Left cardiac atrium (tissue), 4 donors: ENCODE results near the gene TNP2. TPM values are rescaled to one million over a fixed set of nuclear protein-coding genes. Genes with fewer than 3 reads are reported as not detected.

Experiments
- ATAC-seq, 2 donors: fragments of 200-7000 bp; cut with Tn5 transposase; one replicate each; pipeline ENCODE4 v1.9.1; 2020; ENCODE audit warnings: mild to moderate bottlenecking in 2 of 2, moderate library complexity in 2 of 2
- DNase-seq: peaks from one replicate; pipeline ENCODE4 v3.0.0-alpha.2; 2020
- intact Hi-C, 2 donors: fragments of 100-400 bp; cut with DNase I; formaldehyde crosslinking; loops; one replicate each; pipeline versions ENCODE4 v1.14.1 to v1.15.1; 2022 to 2023
- long read RNA-seq: library from polyadenylated mRNA; unstranded; transcript quantifications from one replicate; pipeline ENCODE4 v2.0.0, GENCODE V29; 2021
- total RNA-seq, 2 donors: library from RNA; stranded (reverse); fragmentation: NEBNext Ultra II Directional; extraction: Animal tissue kit (Norgen Biotek cat#: 25700); gene quantifications; one replicate each; pipeline ENCODE4 v1.2.1, GENCODE V29; 2021
- donor health status: DM: no; HTN: yes; CAD: no.
- donor health status: DM: no; HTN: yes; CAD: no; lungs with severe emphysema.
- donor health status: DM: yes; HTN: yes; CAD: no.
- donor health status: Dilated cardiomyopathy.

TNP2 gene
- not detected for total RNA-seq
- long read RNA-seq = 0 reads

DNA sequence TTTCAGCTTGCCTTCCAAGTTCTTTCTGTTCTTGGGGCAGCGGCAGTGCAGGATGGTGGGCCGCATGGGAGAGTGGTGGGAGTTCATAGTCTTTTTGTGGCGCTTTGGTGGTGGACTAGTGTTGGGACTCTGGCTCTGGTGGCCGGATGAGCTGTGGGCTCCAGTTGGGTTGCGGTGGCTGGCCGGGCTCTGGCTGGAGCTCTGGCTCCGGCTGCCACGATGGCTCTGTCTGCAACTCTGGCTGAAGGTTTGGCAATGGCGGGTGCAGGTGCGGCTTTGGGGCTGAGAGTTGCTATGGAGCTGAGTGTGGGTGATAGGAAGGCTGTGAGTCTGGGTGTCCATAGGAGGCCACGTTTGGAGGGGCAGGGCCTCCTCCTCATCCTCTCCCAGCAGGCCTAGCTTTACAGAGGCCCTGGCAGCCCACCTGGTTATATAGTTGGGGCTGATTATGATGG, at the start of gene TNP2:
TNP2 (minus strand) TSS at position 405 of the 455 bp plus-strand sequence; CDS start at position 342, 63 bp downstream.
- no peak for ATAC-seq
- no peak for DNase-seq
- intact Hi-C loops = no loop called here

DNA sequence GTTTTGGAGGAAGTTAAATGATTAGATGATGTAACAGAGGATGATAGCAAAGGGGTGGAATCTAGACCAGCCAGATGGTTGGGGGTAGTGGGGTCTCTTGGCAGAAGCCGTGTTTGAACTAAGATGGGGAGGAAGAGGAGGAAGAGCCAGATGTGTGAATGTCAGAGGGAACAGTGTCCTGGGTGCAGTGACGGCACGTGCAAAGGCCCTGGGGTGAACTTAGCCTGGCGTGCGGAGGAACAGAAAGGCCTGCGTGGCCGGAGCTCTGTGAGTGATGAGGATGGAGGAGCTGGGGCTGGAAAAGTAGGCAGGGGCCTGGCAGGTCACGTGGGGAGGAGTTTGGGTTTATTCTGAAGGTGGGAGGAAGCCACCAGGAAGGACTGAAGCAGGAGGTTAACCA, 49.7 kb upstream of the TNP2 start:
- ATAC-seq (no peak), DNase-seq (no peak)
- intact Hi-C loops = no loop called here

DNA sequence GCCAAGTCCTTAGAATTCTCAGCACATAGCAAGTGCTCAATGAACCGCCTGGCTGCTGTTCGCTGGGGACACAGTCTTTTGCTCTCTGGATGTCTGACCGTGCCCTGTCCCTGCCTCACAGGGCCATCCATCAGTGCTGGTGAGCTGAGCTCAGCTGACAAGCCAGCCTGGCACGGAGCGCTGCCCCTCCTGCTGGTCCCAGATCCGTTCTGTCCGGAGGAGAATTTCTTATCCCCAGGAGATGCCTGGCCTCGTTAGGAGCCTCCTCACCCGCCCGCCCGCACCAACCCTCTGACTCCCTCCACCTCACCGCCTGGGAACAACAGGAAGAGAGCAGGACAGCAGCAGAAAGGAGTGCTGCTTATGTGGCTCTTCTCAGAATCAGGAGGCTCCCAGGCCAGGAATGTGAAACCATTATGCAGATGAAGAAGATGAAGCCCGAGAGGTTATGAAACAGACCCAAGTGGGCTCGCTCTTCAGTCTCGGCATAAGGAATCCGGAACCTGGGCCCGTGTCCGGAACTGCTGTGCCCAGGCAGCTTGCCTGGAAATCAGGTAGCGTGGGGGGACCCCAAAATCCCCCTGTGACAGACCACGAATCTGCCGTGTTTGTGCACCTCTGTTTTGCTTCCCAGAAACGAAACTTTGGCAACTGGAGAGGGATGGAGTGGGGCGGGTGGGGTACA, 47.3 kb upstream of the TNP2 start:
- intact Hi-C loops = no loop called here
- no peak for DNase-seq

DNA sequence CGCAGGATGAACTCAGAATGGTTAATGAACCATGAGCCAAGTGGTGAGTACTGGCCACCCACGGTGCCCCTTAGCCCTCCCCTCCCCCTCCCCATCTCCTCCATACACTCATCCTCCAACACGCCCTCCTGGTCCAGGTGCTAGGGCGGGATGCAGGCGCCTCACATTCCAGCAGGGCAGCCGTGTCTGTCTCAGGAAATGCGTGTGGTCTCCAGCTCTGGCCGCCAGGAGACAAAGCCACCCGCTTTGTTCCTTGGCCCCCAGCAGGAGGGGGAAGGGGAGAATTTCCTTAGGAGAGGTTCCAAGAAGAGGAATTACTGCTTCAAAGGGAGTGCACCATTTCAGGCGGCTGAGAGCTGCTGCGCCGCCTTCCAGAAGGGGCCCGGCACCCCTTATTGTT, 46.4 kb upstream of the TNP2 start:
- no peak for DNase-seq
- no peak for ATAC-seq
- intact Hi-C loops = no loop called here

More for the DNA sequence above, 47.3 kb upstream of the TNP2 start:
- ATAC-seq = no peak

DNA sequence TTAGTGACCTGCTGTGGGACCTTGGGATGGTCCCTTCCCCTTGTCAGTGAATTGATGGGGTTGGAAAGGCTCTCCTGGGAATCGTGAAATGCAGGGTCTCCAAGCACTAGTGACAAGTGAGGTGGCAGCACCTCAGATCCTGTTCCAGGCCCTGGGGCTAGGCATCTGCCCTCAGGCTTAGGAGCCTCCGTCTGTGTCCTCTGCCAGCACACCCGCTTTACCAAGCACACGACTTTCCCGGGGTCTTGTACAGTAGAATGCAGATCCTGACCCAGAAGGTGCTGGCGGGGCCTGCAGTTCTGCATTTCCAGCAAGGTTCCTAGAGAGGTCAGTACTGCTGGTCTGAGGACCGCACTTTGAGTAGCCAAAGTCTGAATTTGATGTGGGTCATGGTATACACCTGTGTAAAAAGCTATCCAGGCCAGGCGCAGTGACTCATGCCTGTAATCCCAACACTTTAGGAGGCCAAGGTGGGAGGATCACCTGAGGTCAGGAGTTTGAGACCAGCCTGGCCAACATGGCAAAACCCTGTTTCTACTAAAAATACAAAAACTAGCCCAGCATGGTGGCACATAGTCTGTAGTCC, 45.3 kb upstream of the TNP2 start:
- no peak for ATAC-seq
- intact Hi-C loops = no loop called here
- no peak for DNase-seq

DNA sequence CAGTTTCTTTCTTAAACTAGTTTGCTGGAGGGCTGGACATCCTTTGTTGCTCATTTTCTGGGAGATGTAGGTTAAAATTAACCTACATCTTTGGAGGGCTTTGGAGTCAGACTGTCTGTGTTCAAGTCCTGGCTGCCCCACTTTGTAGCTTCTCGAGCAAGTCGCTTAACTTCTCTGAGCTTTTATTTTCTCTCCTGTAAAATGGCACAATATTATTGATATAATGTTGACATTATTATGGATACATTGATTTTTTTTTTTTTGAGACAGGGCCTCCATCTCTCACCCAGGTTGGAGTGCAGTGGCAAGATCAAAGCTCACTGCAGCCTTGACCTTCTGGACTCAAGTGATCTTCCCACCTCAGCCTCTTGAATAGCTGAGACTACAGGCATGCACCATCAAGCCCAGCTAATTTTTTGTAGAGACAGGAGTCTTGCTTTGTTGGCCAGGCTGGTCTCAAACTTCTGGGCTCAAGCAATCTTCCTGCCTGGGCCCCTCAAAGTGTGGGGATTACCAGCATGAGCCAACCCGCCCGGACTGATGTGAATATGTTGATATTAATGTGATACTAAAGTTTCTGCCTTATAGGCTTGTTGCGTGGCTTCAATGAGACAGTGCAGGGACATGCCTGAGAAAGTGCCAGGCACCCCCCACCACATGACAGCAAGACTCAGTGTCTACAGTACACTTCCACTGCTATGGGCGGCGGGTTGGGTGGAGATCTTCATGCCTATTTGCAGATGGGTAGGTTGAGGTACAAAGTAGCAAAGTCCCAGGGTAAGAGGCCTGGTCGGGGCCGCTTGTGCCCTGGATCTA, 44.6 kb upstream of the TNP2 start:
- intact Hi-C loops = no loop called here
- ATAC-seq (no peak), DNase-seq (no peak)

DNA sequence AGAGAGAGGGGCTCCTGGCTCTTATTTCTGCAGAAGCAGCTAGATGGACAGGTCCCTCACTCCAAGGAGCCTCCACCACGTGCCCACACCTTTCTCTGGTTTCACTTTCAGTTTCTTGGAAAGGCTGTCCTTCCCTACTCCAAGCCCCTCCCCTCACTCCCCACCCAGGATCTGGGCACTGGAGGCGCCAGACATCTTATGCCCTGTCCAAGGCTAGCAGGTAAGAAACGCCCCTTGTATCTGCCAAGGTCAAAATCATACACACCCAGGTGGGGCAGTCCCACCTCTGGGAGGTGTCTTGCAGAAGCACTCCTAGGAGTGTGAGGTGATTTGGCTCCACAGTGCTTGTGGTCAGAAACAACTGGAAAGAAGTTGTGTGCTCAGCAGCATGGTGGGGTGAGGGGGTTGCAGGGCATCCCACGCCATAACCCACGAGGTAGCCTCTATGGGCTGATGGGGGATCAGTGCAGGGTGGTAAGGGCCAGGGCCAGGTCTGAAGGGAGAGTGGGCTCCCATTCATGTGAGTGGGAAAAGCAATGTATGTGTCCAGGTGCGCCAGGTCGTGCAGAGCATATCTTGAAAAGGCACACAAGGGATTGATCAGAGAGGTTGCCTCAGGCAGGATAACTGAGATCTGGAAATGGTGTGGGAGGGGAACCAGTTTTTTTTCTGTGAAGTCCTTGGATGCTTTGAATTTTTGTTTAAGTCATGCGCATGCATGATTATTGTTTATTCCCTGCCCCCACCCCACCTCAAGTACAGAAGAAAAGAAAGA, 43.8 kb upstream of the TNP2 start:
- DNase-seq = no peak
- ATAC-seq = peak in 1 of 2 donors; percentile 67
- intact Hi-C loops = no loop called here

DNA sequence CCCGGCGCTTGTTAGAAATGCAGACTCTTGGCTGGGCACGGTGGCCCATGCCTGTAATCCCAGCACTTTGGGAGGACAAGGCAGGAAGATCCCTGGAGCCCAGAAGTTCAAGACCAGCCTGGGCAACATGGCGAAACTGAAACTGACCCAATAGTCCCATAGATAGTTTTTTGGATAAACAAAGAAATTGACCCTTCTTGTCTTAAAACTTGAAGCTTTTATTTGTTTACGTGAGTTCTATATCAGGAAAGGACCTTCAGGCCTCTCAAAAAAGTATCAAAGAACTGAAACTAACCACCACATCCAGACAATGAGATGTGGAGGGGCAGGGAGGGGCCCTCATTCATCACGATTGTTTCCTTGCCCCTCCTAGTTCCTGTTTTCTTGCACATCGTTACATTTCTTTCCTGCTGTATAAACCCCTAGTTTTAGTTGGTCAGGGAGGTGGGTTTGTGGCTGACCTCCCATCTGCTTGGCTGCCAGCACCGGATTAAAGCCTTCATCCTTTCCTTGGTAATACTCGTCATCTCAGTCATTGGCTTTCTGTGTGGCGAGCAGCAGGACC, 42.0 kb upstream of the TNP2 start:
- intact Hi-C loops = no loop called here
- DNase-seq (no peak), ATAC-seq (no peak)

DNA sequence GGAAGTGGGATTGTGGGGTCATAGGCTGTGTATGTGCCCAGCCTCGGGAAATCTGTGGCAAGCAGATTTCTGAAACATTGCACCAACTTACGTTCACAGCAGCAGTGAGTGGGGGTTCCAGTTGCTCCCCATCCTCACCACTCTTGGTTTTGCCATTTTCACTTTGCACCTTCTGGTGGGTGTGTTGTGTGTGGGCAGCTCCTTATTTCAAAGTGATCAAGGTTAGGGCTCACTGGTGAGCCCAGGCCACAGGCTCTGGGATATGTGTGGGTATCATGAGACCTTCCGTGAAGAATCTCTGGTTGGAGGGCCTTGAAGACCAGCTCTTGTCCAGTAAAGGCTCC, 41.5 kb upstream of the TNP2 start:
- DNase-seq (no peak), ATAC-seq (no peak)
- intact Hi-C loops = no loop called here

DNA sequence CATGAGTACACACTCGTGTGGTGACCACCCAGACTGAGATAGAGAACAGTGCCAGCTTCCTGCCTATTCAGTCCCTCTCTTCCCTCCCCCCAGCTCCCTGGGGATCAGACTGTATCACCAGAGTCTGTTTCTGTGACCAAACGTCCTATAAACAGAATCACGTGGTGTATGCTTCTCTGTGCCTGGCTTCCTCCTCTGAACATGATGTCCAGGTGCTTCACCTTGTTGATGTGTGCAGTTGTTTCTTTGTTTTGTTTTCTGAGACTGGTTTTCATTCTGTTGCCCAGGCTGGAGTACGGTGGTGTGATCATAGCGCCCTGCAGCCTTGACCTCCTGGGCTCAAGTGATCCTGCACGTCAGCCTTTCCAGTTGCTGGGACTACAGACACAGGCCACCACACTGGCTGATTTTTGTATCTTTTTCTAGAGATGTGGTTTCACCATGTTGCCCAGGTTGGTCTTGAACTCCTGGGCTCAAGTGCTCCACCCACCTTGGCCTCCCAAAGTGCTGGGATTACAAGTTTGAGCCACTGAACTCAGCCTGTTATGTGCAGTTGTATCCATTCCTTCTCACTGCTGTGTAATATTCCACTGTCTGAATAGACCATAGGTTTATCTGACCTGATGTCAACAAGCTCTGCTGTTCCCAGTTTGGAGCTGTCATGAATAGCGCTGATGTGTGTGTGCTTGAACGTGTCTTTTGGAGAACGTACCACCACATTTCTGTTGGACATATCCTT, 40.9 kb upstream of the TNP2 start:
- no peak for DNase-seq
- intact Hi-C loops = no loop called here
- no peak for ATAC-seq

DNA sequence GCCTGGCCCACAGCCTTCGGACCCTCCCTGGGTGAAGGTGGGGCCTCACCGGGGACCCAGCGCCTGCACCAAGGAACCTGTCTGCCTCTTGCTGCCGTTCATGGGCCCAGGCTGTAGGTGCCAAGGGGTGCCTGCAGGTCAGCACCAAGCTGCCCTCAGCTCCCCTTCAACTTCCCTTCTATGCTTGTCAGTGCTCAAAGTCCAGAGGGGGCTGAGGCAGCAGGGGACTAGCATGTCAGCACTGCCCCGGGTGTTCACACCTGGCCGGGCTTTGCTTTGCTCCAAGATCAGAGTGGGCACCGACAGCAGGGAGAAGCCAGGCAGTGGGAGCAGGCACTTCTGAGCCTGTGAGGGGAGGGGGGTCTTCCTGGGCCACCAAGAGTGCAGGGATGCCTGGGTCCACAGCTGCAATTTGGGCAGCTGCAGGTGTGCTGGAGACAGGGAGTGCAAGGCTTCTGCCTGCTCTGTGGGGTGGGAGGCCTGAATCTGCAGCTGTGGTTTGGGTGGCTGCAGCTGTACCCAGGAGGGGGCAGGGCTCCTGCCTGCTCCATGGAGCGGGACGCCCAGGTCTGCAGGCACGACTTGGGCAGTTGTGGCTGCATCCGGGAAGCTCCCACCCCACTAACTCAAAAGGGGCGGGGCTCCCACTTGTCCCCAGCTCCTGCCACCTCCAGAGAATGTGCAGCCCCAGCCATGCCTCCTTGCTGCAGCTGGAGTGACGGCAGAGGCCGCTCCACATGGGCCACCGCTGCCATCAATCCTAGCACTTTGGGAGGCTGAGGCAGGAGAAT, 39.6 kb upstream of the TNP2 start:
- DNase-seq = no peak
- ATAC-seq = no peak
- intact Hi-C loops = no loop called here

DNA sequence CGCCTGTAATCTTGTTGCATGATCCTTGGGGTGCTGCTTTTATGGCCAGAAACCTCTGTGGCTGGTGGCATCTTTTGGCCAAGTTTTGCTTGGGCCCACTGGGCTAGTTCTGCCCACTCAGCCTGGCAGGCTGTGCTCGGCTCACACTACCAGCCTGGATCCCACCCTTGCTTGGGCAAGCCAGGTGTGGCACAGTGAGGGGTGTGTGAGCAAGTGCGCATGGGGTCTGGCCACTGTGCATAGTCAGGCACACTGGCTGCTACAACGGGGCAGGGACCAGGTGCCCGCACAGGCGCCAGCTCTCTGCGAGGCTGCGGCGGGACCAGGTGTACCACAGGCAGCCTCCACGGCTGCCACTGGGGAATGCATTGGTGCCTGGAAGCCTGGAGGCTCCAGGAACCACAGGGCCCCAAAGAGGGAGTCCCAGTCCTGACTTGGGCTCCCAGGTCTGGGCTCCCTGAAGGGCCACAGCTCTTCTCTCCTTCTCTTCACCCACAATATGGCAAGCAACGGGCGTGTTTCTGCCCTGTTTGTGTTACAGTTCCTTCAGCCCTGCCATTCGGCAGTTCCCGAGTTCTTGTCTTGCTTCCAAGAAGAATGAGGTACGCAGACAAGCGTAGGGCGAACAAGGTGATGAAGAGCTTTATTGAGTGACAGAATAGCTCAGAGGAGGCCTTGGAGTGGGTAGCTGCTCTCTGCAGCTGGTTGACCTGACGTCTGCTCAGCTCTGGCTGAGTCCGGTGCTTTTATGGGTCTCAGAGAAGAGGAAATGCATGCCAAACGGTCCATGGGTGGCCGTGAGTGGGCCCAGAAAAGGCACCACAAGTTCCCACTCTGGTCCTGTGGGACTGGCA, 38.7 kb upstream of the TNP2 start:
- no peak for ATAC-seq
- no peak for DNase-seq
- intact Hi-C loops = no loop called here

DNA sequence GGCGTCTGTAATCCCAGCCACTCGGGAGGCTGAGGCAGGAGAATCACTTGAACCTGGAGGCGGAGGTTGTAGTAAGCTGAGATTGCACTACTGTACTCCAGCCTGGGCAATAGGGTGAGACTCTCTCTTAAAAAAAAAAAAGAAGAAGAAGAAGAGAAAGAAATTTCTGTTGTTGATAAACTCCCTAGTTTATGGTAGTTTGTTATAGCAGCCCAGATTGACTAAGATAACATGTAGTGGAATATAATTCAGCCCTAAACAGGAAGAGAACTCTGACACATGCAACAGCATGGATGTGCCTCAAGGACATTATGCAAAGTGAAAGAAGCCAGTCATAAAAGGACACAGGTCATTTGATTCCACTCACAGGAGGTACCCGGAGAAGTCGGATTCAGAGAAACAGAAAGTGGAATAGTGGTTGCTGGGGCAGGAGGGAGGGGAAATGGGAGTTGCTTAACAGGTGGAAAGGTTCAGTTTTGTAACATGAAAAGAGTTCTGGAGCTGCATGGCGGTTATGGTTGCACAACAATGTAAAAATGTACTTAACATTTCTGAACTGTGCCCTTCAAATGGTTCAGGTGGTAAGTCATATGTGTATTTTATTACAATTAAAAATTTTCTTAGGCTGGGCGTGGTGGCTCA, 38.0 kb upstream of the TNP2 start:
- intact Hi-C loops = no loop called here
- ATAC-seq (no peak), DNase-seq (no peak)

DNA sequence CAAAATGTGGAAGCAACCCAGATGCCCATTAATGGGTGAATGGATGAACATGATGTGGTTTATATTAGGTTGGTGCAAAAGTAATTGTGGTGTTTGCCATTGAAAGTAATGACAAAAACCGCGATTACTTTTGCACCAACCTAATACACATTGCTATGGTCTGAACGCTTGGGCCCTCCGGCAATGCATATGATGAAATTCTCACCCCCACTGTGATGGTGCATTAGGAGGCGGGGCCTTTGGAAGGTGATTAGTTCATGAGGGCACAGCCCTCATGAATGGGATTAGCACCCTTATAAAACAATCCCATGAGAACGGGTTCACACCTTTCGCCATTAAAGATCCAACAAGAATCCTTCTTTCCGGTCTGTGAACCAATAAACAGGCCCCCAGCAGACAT, 37.3 kb upstream of the TNP2 start:
- intact Hi-C loops = no loop called here
- ATAC-seq (no peak), DNase-seq (no peak)

DNA sequence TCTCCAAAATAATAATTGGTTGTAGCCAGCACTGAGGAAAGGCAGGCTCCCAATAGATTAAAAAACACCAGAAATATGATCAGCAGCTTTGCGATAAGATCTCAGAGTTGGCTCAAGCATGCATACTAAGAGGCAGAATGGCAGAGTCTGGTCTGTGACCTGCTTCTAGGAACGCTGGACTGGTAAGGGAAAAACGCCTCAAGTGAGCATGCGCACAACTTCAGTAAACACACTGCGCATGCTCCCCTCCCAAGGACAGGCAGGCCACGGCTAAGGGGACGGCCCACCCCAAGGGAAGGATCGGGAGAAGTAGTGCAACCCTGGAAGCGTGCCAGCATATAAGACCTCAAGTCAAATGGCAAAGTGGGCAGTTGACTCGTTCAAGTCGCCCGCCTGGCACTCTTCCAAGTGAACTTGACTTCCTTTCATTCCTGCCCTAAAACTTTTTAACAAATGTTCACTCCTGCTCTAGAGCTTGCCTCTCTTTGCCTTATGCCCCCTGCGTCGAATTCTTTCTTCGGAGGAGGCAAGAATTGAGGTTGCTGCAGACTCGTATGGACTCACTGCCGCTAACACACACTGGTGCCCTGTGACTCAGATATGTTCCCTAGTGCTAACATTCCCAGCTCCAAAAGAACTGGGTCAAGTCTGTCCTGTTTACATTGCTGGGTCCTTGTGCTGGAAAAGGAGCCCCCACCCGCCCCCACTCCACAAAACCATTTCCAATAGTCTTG, 34.4 kb upstream of the TNP2 start:
- DNase-seq = no peak
- no peak for ATAC-seq
- intact Hi-C loops = no loop called here

DNA sequence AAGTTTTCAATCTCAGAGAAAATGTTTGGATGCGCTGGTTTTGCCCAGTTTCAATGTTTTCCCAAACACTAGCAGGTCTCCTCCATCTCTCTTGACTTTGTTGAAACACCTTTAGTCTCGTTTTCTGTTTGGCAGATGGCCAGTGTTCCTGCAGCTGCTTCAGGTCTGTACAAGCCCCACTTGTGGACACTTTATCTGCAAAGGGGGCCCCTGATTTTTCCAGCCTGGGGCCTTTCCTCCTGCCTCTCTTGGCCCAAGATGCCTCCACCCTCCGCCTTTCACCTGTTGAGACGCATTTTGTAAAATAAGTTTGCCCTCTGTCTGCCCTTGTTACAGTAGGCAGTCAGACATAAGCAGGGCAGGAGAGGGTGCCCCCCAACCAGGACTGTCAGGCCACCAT, 33.9 kb upstream of the TNP2 start:
- DNase-seq = no peak
- no peak for ATAC-seq
- intact Hi-C loops = no loop called here
